Measurements from ENCODE around the gene CDK5R1. TPM values are rescaled to one million over a fixed set of nuclear protein-coding genes. Genes with fewer than 3 reads are reported as not detected.

The CDK5R1 gene
- total RNA-seq, 1 experiment from 2014 or later: 9.9 TPM

GRCh38 chr17:32488177-32488542, 1.4 kb downstream of the CDK5R1 start:
- Mint-ChIP-seq H3K36me3 (peaks cover 20% of the 10 kb centered on the region), H3K4me1 (peaks cover 59% of the 10 kb centered on the region), H3K27ac (peak overlapping the region; percentile 49; the same call in 1 of the 2 replicates), H3K27me3 (ENCODE audit: low read depth) (no peaks in the 10 kb centered on the region), H3K9me3 (no peaks in the 10 kb centered on the region), H3K4me3 (peak overlapping the region; percentile 88)
- ChIA-PET CTCF (interaction anchor here (0.6 to 4.0 kb wide), 7 partner anchors 26 to 171 kb away, joined by 3 to 18 read pairs (median 5); partner anchors contain the start of gene PSMD11), POLR2A (interaction anchor here (0.9 to 1.8 kb wide), 4 partner anchors 29 to 58 kb away, joined by 3 to 8 read pairs (median 4); partner anchors contain the start of gene PSMD11)
- TF ChIP-seq FOXK1 (CRISPR knock-in tag; IDR thresholded peaks at IDR 0.05) (no peak), HMGA2 (CRISPR knock-in tag; IDR thresholded peaks at IDR 0.05) (no peak), RELA (CRISPR knock-in tag; IDR thresholded peaks at IDR 0.05; ENCODE audit: borderline replicate concordance) (no peak), ZNF532 (CRISPR knock-in tag; IDR thresholded peaks at IDR 0.05; ENCODE audit: borderline replicate concordance) (no peak), FOXP4 (CRISPR knock-in tag; IDR thresholded peaks at IDR 0.05) (no peak), NFYB (CRISPR knock-in tag; conservative IDR thresholded peaks at IDR 0.05; ENCODE audit: low read depth) (no peak), ELF4 (CRISPR knock-in tag; IDR thresholded peaks at IDR 0.05; ENCODE audit: low read depth) (no peak), FOXP1 (CRISPR knock-in tag; IDR thresholded peaks at IDR 0.05; ENCODE audit: borderline replicate concordance) (no peak), MLX (CRISPR knock-in tag; IDR thresholded peaks at IDR 0.05) (no peak), OVOL2 (CRISPR knock-in tag; IDR thresholded peaks at IDR 0.05; ENCODE audit: borderline replicate concordance) (no peak), ESRRA (CRISPR knock-in tag; IDR thresholded peaks at IDR 0.05; ENCODE audit: borderline replicate concordance) (no peak), ZNF219 (CRISPR knock-in tag; IDR thresholded peaks at IDR 0.05; ENCODE audit: borderline replicate concordance) (no peak), ZNF512 (CRISPR knock-in tag; IDR thresholded peaks at IDR 0.05; ENCODE audit: borderline replicate concordance) (no peak), NR2C2 (CRISPR knock-in tag; IDR thresholded peaks at IDR 0.05) (no peak), JUN (CRISPR knock-in tag; IDR thresholded peaks at IDR 0.05) (no peak)
- no peak for ATAC-seq
- DNase-seq (ENCODE audit: low spot score): no peak

- Mint-ChIP-seq H3K4me3 (peak overlapping the region; percentile 88), H3K9me3 (no peaks in the 10 kb centered on the region), H3K36me3 (peaks cover 20% of the 10 kb centered on the region), H3K4me1 (peaks cover 54% of the 10 kb centered on the region), H3K27ac (no peak overlapping the region), H3K27me3 (ENCODE audit: low read depth) (no peaks in the 10 kb centered on the region)
- no peak for ATAC-seq
- CTCF ChIA-PET: interaction anchor here (1.2 to 4.0 kb wide), 5 partner anchors 27 to 105 kb away, joined by 3 to 18 read pairs (median 7); partner anchors contain the start of gene PSMD11
- no peak for DNase-seq (ENCODE audit: low spot score)
- POLR2A ChIA-PET: interaction anchor here (1.1 to 1.8 kb wide), 3 partner anchors 29 to 57 kb away, joined by 3 to 8 read pairs (median 4); partner anchors contain the start of gene PSMD11
- TF ChIP-seq ZSCAN18 (CRISPR knock-in tag; IDR thresholded peaks at IDR 0.05) (no peak), TP53 (CRISPR knock-in tag; IDR thresholded peaks at IDR 0.05) (no peak), E2F5 (CRISPR knock-in tag; IDR thresholded peaks at IDR 0.05) (no peak), ZBTB43 (CRISPR knock-in tag; IDR thresholded peaks at IDR 0.05) (no peak), HMGXB4 (CRISPR knock-in tag; IDR thresholded peaks at IDR 0.05) (no peak)
Observed at GRCh38 chr17:32488604-32489180, 1.9 kb downstream of the CDK5R1 start.
